ENCODE results near the gene FHIT. TPM values are rescaled to one million over a fixed set of nuclear protein-coding genes. Genes with fewer than 3 reads are reported as not detected.

Gene FHIT
- total and polyA plus RNA-seq, 2 experiments from 2014 or later, result 0.22 to 0.90 TPM

- Histone ChIP-seq H3K27ac (no peak overlapping the region), H3K9ac (no peak overlapping the region), H3F3A (ENCODE audit: insufficient read depth) (no peaks in the 10 kb centered on the region), H3K36me3 (ENCODE audit: low read depth) (no peaks in the 10 kb centered on the region), H3K27me3 (replicated peaks; ENCODE audit: insufficient read depth) (no peaks in the 10 kb centered on the region), H3K4me1 (ENCODE audit: insufficient read depth) (no peaks in the 10 kb centered on the region), H3K4me2 (ENCODE audit: unreplicated experiment) (no peak overlapping the region), H3K79me2 (ENCODE audit: insufficient read depth) (no peaks in the 10 kb centered on the region), H4K20me1 (ENCODE audit: insufficient read depth) (no peaks in the 10 kb centered on the region), H3K4me3 (no peak overlapping the region), H2AFZ (no peak overlapping the region), H3K9me2 (ENCODE audit: insufficient read depth) (no peaks in the 10 kb centered on the region), H3K9me3 (ENCODE audit: low read depth) (no peaks in the 10 kb centered on the region)
- TF ChIP-seq EZH2 (IDR thresholded peaks at IDR 0.05; ENCODE audit: insufficient read depth, poor library complexity, severe bottlenecking), result no peak
- no peak for TF ChIP-seq EZH2phosphoT487 (IDR thresholded peaks at IDR 0.05; ENCODE audit: insufficient read depth, low read depth)
- in situ Hi-C loops (cut with MboI), result no loop called here
- WGBS, 2 experiments (ENCODE audit: low coverage in 1 of 2, low lambda C conversion rate in 2 of 2, missing lambda C conversion rate in 2 of 2), result 34 to 36% methylated on average over 7 of the region's 7 CpGs
- DNase-seq, result no peak
Observed at GRCh38 chr3:59922192-59922591, 1329.1 kb downstream of the FHIT start.

DNA sequence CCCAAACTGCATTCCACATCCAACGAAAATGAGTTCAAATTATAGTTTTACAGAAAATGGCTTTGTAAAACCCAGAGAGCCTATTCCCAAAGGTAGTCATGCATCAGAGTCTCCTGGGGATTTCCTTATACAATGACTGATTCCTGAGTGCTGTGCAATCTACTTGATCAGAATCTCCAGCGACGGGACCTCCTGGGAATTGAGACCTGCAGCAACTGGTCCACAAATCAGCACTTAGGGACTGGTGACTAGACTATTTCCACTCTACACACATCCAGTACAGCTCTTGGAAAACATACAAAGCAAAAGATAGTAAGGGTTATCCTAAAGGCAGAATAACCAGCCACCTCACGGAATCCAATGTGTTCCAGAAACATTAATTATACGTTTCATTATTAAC is 1330.4 kb downstream of the FHIT start:
- 46 to 51% methylated on average over 5 of the region's 5 CpGs for WGBS, 2 experiments (ENCODE audit: low coverage in 1 of 2, low lambda C conversion rate in 2 of 2, missing lambda C conversion rate in 2 of 2)
- in situ Hi-C loops (cut with MboI), result no loop called here

GRCh38 chr3:59919586-59919985 is 1331.7 kb downstream of the FHIT start:
- H3K4me3 ChIP-seq, result no peak overlapping the region
- no peaks in the 10 kb centered on the region for H3K9me2 ChIP-seq (ENCODE audit: insufficient read depth)
- no peaks in the 10 kb centered on the region for H3K27me3 ChIP-seq (replicated peaks; ENCODE audit: insufficient read depth)
- no peak for DNase-seq
- no peaks in the 10 kb centered on the region for H3K9me3 ChIP-seq (ENCODE audit: low read depth)
- no peak overlapping the region for H3K4me2 ChIP-seq (ENCODE audit: unreplicated experiment)
- no peak overlapping the region for H2AFZ ChIP-seq
- in situ Hi-C loops (cut with MboI), result no loop called here
- WGBS, 2 experiments (ENCODE audit: low coverage in 1 of 2, low lambda C conversion rate in 2 of 2, missing lambda C conversion rate in 2 of 2), result 32 to 45% methylated on average over 2 of the region's 2 CpGs
- TF ChIP-seq EZH2phosphoT487 (IDR thresholded peaks at IDR 0.05; ENCODE audit: insufficient read depth, low read depth) (no peak), EZH2 (IDR thresholded peaks at IDR 0.05; ENCODE audit: insufficient read depth, poor library complexity, severe bottlenecking) (no peak)
- no peak overlapping the region for H3K27ac ChIP-seq
- no peak overlapping the region for H3K9ac ChIP-seq
- H3K79me2 ChIP-seq (ENCODE audit: insufficient read depth), result no peaks in the 10 kb centered on the region
- no peaks in the 10 kb centered on the region for H4K20me1 ChIP-seq (ENCODE audit: insufficient read depth)
- H3K4me1 ChIP-seq (ENCODE audit: insufficient read depth), result no peaks in the 10 kb centered on the region
- no peaks in the 10 kb centered on the region for H3F3A ChIP-seq (ENCODE audit: insufficient read depth)
- H3K36me3 ChIP-seq (ENCODE audit: low read depth), result no peaks in the 10 kb centered on the region

More for the DNA sequence above, 1330.4 kb downstream of the FHIT start:
- H3F3A ChIP-seq (ENCODE audit: insufficient read depth), result no peaks in the 10 kb centered on the region
- no peak overlapping the region for H3K27ac ChIP-seq
- no peaks in the 10 kb centered on the region for H3K4me1 ChIP-seq (ENCODE audit: insufficient read depth)
- H3K9me3 ChIP-seq (ENCODE audit: low read depth), result no peaks in the 10 kb centered on the region
- DNase-seq, result no peak
- no peaks in the 10 kb centered on the region for H3K36me3 ChIP-seq (ENCODE audit: low read depth)
- H2AFZ ChIP-seq, result no peak overlapping the region
- H3K9me2 ChIP-seq (ENCODE audit: insufficient read depth), result no peaks in the 10 kb centered on the region
- H3K4me3 ChIP-seq, result no peak overlapping the region
- no peaks in the 10 kb centered on the region for H3K79me2 ChIP-seq (ENCODE audit: insufficient read depth)
- no peak overlapping the region for H3K9ac ChIP-seq
- H3K4me2 ChIP-seq (ENCODE audit: unreplicated experiment), result no peak overlapping the region
- TF ChIP-seq EZH2 (IDR thresholded peaks at IDR 0.05; ENCODE audit: insufficient read depth, poor library complexity, severe bottlenecking), result no peak
- TF ChIP-seq EZH2phosphoT487 (IDR thresholded peaks at IDR 0.05; ENCODE audit: insufficient read depth, low read depth), result no peak
- no peaks in the 10 kb centered on the region for H3K27me3 ChIP-seq (replicated peaks; ENCODE audit: insufficient read depth)
- no peaks in the 10 kb centered on the region for H4K20me1 ChIP-seq (ENCODE audit: insufficient read depth)

DNA sequence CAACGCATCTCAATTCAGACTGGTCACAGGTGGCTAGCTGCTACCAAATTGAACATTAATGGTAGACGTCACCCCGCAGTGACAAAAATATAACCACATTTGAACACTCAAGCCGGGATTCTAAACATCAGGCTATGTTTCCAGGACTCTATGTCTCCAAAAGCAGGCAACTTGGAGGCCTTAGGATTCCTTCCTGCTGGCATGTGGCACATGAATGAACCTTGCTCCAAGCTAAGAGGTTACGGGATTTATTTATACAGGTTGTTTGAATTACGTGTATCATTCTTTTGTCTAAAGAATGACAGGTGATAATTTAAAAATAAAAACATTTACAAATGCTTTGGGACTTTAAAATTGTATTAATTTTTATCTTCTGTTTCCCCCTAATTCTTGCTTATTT is 1337.0 kb downstream of the FHIT start:
- no peak overlapping the region for H2AFZ ChIP-seq
- no peak overlapping the region for H3K27ac ChIP-seq
- in situ Hi-C loops (cut with MboI), result no loop called here
- H3K27me3 ChIP-seq (replicated peaks; ENCODE audit: insufficient read depth), result no peaks in the 10 kb centered on the region
- 52 to 56% methylated on average over 6 of the region's 6 CpGs for WGBS, 2 experiments (ENCODE audit: low coverage in 1 of 2, low lambda C conversion rate in 2 of 2, missing lambda C conversion rate in 2 of 2)
- H3K4me2 ChIP-seq (ENCODE audit: unreplicated experiment), result no peak overlapping the region
- H3K4me1 ChIP-seq (ENCODE audit: insufficient read depth), result no peaks in the 10 kb centered on the region
- no peak for TF ChIP-seq EZH2 (IDR thresholded peaks at IDR 0.05; ENCODE audit: insufficient read depth, poor library complexity, severe bottlenecking)
- no peak for TF ChIP-seq EZH2phosphoT487 (IDR thresholded peaks at IDR 0.05; ENCODE audit: insufficient read depth, low read depth)
- no peak overlapping the region for H3K4me3 ChIP-seq
- no peak for DNase-seq
- H3F3A ChIP-seq (ENCODE audit: insufficient read depth), result no peaks in the 10 kb centered on the region
- no peaks in the 10 kb centered on the region for H4K20me1 ChIP-seq (ENCODE audit: insufficient read depth)
- no peaks in the 10 kb centered on the region for H3K36me3 ChIP-seq (ENCODE audit: low read depth)
- no peaks in the 10 kb centered on the region for H3K9me2 ChIP-seq (ENCODE audit: insufficient read depth)
- H3K79me2 ChIP-seq (ENCODE audit: insufficient read depth), result no peaks in the 10 kb centered on the region
- H3K9me3 ChIP-seq (ENCODE audit: low read depth), result no peaks in the 10 kb centered on the region
- no peak overlapping the region for H3K9ac ChIP-seq

DNA sequence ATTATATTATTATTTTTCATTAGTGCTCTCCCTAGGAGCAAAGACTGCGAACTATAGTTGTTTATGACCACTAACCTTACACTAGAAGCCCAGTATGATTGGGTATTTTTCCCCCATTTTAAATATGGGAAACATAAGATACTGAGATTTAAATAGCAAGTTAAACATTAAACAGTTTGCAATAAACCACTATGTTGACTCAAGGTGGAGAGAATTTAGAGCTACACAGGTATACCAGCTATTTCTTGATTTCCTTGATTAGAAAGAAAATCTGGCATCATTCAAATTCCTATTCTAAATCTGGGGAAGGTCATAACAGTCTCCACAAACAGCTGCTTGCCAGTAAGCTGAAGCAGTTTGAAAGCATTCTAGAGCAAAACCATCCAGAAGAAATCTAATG is 1337.6 kb downstream of the FHIT start:
- H3K27me3 ChIP-seq (replicated peaks; ENCODE audit: insufficient read depth), result no peaks in the 10 kb centered on the region
- in situ Hi-C loops (cut with MboI), result no loop called here
- no peaks in the 10 kb centered on the region for H3K9me2 ChIP-seq (ENCODE audit: insufficient read depth)
- H4K20me1 ChIP-seq (ENCODE audit: insufficient read depth), result no peaks in the 10 kb centered on the region
- H3K4me1 ChIP-seq (ENCODE audit: insufficient read depth), result no peaks in the 10 kb centered on the region
- no peaks in the 10 kb centered on the region for H3K9me3 ChIP-seq (ENCODE audit: low read depth)
- H3K4me2 ChIP-seq (ENCODE audit: unreplicated experiment), result no peak overlapping the region
- no peak for TF ChIP-seq EZH2phosphoT487 (IDR thresholded peaks at IDR 0.05; ENCODE audit: insufficient read depth, low read depth)
- TF ChIP-seq EZH2 (IDR thresholded peaks at IDR 0.05; ENCODE audit: insufficient read depth, poor library complexity, severe bottlenecking), result no peak
- no peak overlapping the region for H3K9ac ChIP-seq
- DNase-seq, result no peak
- WGBS, 2 experiments (ENCODE audit: low coverage in 1 of 2, low lambda C conversion rate in 2 of 2, missing lambda C conversion rate in 2 of 2), result 43 to 63% methylated on average over 1 of the region's 1 CpG
- no peaks in the 10 kb centered on the region for H3K79me2 ChIP-seq (ENCODE audit: insufficient read depth)
- H3K27ac ChIP-seq, result no peak overlapping the region
- H3K4me3 ChIP-seq, result no peak overlapping the region
- H2AFZ ChIP-seq, result no peak overlapping the region
- no peaks in the 10 kb centered on the region for H3F3A ChIP-seq (ENCODE audit: insufficient read depth)
- no peaks in the 10 kb centered on the region for H3K36me3 ChIP-seq (ENCODE audit: low read depth)

Measured in GM23248 (cell line).